ENCODE data around the gene UBE2A. TPM values are rescaled to one million over a fixed set of nuclear protein-coding genes. Genes with fewer than 3 reads are reported as not detected.

Gene UBE2A
- total RNA-seq, 1 donor from 2014 or later = 35.8 TPM

DNA sequence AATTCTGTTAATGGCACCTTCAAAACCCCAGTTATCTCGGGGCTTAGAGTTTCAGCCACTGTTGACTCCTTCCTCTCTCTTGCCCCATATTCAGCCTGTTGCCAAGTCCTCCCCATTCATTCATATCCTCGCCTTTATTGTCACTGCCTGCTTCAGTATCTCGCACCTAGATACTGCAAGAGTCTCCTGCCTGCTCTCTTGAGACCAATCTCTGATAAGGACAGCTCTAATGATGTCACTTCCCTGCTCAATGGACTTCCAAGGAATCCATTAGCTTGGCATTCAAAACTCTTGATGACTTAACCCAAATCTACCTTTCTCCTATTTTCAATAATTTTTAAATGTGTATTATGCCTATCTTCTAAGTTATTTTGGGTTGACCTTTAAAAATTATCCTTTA, 1.1 kb upstream of the UBE2A start:
- Histone ChIP-seq H3K4me1 (peaks cover 9% of the 10 kb centered on the region), H3K27ac (peak overlapping the region; percentile 92), H3K4me3 (peak overlapping the region in 1 of 2 donors; percentile 65), H3K9me3 (no peaks in the 10 kb centered on the region), H3K27me3 (no peaks in the 10 kb centered on the region), H3K36me3 (no peaks in the 10 kb centered on the region)
- intact Hi-C loops (cut with DNase I) = no loop called here
- DNase-seq (ENCODE audit: extremely low spot score in 2 of 2) = no peak
- no peak for TF ChIP-seq POLR2A (IDR thresholded peaks at IDR 0.05)
- TF ChIP-seq CTCF (IDR thresholded peaks at IDR 0.05) = no peak
- no peak for TF ChIP-seq POLR2AphosphoS5 (IDR thresholded peaks at IDR 0.05; ENCODE audit: insufficient read depth in 1 of 2, low read depth in 1 of 2)

GRCh38 chrX:119573840-119574393, 446 bp upstream of the UBE2A start:
- Histone ChIP-seq H3K36me3 (no peaks in the 10 kb centered on the region), H3K4me3 (peak overlapping the region; percentile 63 to 65), H3K27me3 (no peaks in the 10 kb centered on the region), H3K27ac (peak overlapping the region; percentile 92), H3K4me1 (peaks cover 9% of the 10 kb centered on the region), H3K9me3 (no peaks in the 10 kb centered on the region)
- TF ChIP-seq POLR2AphosphoS5 (IDR thresholded peaks at IDR 0.05; ENCODE audit: insufficient read depth in 1 of 2, low read depth in 1 of 2) (peak in 1 of 2 donors; percentile 8), POLR2A (IDR thresholded peaks at IDR 0.05) (no peak)
- no peak for DNase-seq (ENCODE audit: extremely low spot score in 2 of 2)
- intact Hi-C loops (cut with DNase I) = no loop called here

GRCh38 chrX:119579414-119579813, 5.1 kb downstream of the UBE2A start:
- intact Hi-C loops (cut with DNase I) = no loop called here
- no peak for DNase-seq (ENCODE audit: extremely low spot score in 2 of 2)
- Histone ChIP-seq H3K9me3 (no peaks in the 10 kb centered on the region), H3K4me1 (peaks cover 9% of the 10 kb centered on the region), H3K27ac (no peak overlapping the region), H3K27me3 (no peaks in the 10 kb centered on the region), H3K4me3 (no peak overlapping the region), H3K36me3 (no peaks in the 10 kb centered on the region)
- no peak for TF ChIP-seq POLR2A (IDR thresholded peaks at IDR 0.05)
- no peak for TF ChIP-seq POLR2AphosphoS5 (IDR thresholded peaks at IDR 0.05; ENCODE audit: insufficient read depth in 1 of 2, low read depth in 1 of 2)
- TF ChIP-seq CTCF (IDR thresholded peaks at IDR 0.05) = no peak

- Histone ChIP-seq H3K27me3 (no peaks in the 10 kb centered on the region), H3K9me3 (no peaks in the 10 kb centered on the region), H3K4me1 (no peaks in the 10 kb centered on the region), H3K4me3 (no peak overlapping the region), H3K27ac (no peak overlapping the region), H3K36me3 (no peaks in the 10 kb centered on the region)
- DNase-seq (ENCODE audit: extremely low spot score in 2 of 2) = no peak
- intact Hi-C loops (cut with DNase I) = no loop called here
- no peak for TF ChIP-seq CTCF (IDR thresholded peaks at IDR 0.05)
- TF ChIP-seq POLR2A (IDR thresholded peaks at IDR 0.05) = no peak
- no peak for TF ChIP-seq POLR2AphosphoS5 (IDR thresholded peaks at IDR 0.05; ENCODE audit: insufficient read depth in 1 of 2, low read depth in 1 of 2)
Measured at GRCh38 chrX:119583431-119584059, 9.2 kb downstream of the UBE2A start.

DNA sequence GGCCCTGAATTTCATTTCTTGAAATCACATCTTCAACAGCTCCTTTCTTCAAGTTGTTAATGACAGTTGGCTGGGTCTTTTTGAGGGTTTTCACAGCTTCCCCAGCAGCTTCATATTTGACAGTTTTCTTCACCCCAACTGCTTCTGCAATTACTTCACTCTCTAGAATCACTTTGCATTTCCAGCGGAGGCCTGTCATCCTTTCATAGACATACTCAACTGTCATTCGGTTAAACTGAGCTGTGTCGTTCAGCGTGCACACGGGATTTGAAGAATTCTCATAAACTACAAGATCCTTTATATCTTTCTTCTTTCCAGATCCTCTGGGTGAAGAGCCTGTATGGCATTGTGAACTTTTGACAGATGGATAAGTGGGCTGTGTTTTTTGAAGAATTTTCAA, 15.4 kb downstream of the UBE2A start:
- no peak for DNase-seq (ENCODE audit: extremely low spot score in 2 of 2)
- no peak for TF ChIP-seq CTCF (IDR thresholded peaks at IDR 0.05)
- no peak for TF ChIP-seq POLR2AphosphoS5 (IDR thresholded peaks at IDR 0.05; ENCODE audit: insufficient read depth in 1 of 2, low read depth in 1 of 2)
- TF ChIP-seq POLR2A (IDR thresholded peaks at IDR 0.05) = no peak
- Histone ChIP-seq H3K36me3 (no peaks in the 10 kb centered on the region), H3K4me1 (no peaks in the 10 kb centered on the region), H3K27me3 (no peaks in the 10 kb centered on the region), H3K4me3 (no peak overlapping the region), H3K27ac (no peak overlapping the region), H3K9me3 (no peaks in the 10 kb centered on the region)
- intact Hi-C loops (cut with DNase I) = no loop called here

Data from vagina (tissue), 2 donors.